ENCODE results near the gene BID. TPM values are rescaled to one million over a fixed set of nuclear protein-coding genes. Genes with fewer than 3 reads are reported as not detected.
"Not testable (repeated sequence)": the region's sequence is repeated elsewhere in the genome, so short reads cannot be mapped to it uniquely, and the experiment has no call there.

Gene BID
- total RNA-seq, 1 experiment from 2014 or later, result 32.5 TPM

DNA sequence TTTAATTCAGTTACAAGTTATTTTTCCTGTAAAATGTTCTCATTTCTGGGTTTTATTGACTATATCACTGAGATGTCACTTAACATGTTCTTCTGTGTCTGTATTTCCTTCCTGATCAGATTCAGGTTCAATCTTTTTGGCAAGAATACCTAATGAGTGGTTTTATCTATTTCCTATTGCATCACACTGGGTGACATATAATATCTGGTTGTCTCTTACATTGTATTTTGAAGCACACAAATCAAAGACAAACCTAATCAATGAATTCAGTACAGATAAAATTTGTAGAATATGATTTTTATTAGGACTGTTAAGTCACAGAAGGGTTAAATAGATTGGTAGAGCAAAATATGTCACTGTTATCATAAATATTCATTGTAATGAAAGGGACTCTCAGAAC lies 75.3 kb downstream of the BID start:
- CTCF ChIA-PET, result no interaction called here
- H3K4me3 Mint-ChIP-seq, result no peak overlapping the region
- peak overlapping the region; percentile 11; the same call in 1 of the 2 replicates for H3K27ac Mint-ChIP-seq
- ATAC-seq, result no peak
- no peaks in the 10 kb centered on the region for H3K27me3 Mint-ChIP-seq (ENCODE audit: low read depth)
- H3K4me1 Mint-ChIP-seq, result peaks cover 26% of the 10 kb centered on the region
- no peak for TF ChIP-seq RORB (CRISPR knock-in tag; IDR thresholded peaks at IDR 0.05)
- TF ChIP-seq IRF2 (CRISPR knock-in tag; IDR thresholded peaks at IDR 0.05; ENCODE audit: borderline replicate concordance, low read depth), result no peak
- TF ChIP-seq TCF7 (CRISPR knock-in tag; IDR thresholded peaks at IDR 0.05; ENCODE audit: low read depth), result no peak
- TF ChIP-seq TEAD4 (CRISPR knock-in tag; IDR thresholded peaks at IDR 0.05), result no peak
- DNase-seq (ENCODE audit: low spot score), result no peak
- peaks cover 4% of the 10 kb centered on the region for H3K36me3 Mint-ChIP-seq
- H3K9me3 Mint-ChIP-seq, result no peaks in the 10 kb centered on the region
- POLR2A ChIA-PET, result no interaction called here

DNA sequence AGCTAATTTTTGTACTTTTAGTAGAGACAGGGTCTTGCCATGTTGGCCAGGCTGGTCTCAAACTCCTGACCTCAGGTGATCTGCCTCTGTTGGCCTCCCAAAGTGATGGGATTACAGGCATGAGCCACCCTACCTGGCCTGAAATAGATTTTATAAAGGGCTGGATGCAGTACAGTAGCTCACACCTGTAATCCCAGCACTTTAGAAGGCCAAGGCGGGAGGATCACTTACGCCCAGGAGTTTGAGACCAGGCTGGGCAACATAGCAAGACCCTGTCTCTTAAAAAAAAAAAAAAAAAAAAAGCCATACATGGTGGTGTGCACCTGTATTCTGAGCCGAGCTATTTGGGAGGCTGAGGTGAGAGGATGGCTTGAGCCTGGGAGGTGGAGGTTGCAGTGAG lies 76.0 kb downstream of the BID start:
- POLR2A ChIA-PET, result interaction anchor here (0.7 kb wide), 1 partner anchor 127 kb away, joined by 8 read pairs; no protein-coding TSS in a partner anchor
- peaks cover 26% of the 10 kb centered on the region for H3K4me1 Mint-ChIP-seq
- not testable (repeated sequence) for H3K4me3 Mint-ChIP-seq; H3K27me3 Mint-ChIP-seq (ENCODE audit: low read depth); DNase-seq (ENCODE audit: low spot score); H3K27ac Mint-ChIP-seq; ATAC-seq; H3K9me3 Mint-ChIP-seq; H3K36me3 Mint-ChIP-seq
- TF ChIP-seq ZNF121 (CRISPR knock-in tag; IDR thresholded peaks at IDR 0.05), result peak; percentile 67; the same call in 1 of the 2 replicates
- CTCF ChIA-PET, result interaction anchor here (0.7 kb wide), 1 partner anchor 44 kb away, joined by 5 read pairs; no protein-coding TSS in a partner anchor

- DNase-seq (ENCODE audit: low spot score); H3K27me3 Mint-ChIP-seq (ENCODE audit: low read depth); CTCF ChIA-PET; H3K27ac Mint-ChIP-seq; H3K9me3 Mint-ChIP-seq; ATAC-seq; H3K36me3 Mint-ChIP-seq; H3K4me3 Mint-ChIP-seq; POLR2A ChIA-PET: not testable (repeated sequence)
- H3K4me1 Mint-ChIP-seq, result peaks cover 26% of the 10 kb centered on the region
These were observed 77.1 kb downstream of the BID start for GRCh38 chr22:17697196-17697595.

- ATAC-seq, result no peak
- H3K27ac Mint-ChIP-seq, result no peak overlapping the region
- POLR2A ChIA-PET, result no interaction called here
- peaks cover 20% of the 10 kb centered on the region for H3K4me1 Mint-ChIP-seq
- H3K27me3 Mint-ChIP-seq (ENCODE audit: low read depth), result no peaks in the 10 kb centered on the region
- no peak overlapping the region for H3K4me3 Mint-ChIP-seq
- no peaks in the 10 kb centered on the region; the same call in 1 of the 2 replicates for H3K36me3 Mint-ChIP-seq
- H3K9me3 Mint-ChIP-seq, result no peaks in the 10 kb centered on the region
- no peak for DNase-seq (ENCODE audit: low spot score)
- CTCF ChIA-PET, result no interaction called here
- TF ChIP-seq, protein P1, sequence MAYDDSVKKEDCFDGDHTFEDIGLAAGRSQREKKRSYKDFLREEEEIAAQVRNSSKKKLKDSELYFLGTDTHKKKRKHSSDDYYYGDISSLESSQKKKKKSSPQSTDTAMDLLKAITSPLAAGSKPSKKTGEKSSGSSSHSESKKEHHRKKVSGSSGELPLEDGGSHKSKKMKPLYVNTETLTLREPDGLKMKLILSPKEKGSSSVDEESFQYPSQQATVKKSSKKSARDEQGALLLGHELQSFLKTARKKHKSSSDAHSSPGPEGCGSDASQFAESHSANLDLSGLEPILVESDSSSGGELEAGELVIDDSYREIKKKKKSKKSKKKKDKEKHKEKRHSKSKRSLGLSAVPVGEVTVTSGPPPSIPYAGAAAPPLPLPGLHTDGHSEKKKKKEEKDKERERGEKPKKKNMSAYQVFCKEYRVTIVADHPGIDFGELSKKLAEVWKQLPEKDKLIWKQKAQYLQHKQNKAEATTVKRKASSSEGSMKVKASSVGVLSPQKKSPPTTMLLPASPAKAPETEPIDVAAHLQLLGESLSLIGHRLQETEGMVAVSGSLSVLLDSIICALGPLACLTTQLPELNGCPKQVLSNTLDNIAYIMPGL (CRISPR knock-in tag; IDR thresholded peaks at IDR 0.05), result no peak
- TF ChIP-seq ELF4 (CRISPR knock-in tag; IDR thresholded peaks at IDR 0.05; ENCODE audit: low read depth) (no peak), ZNF281 (CRISPR knock-in tag; IDR thresholded peaks at IDR 0.05) (no peak), ZNF416 (CRISPR knock-in tag; IDR thresholded peaks at IDR 0.05) (no peak), ETV6 (CRISPR knock-in tag; IDR thresholded peaks at IDR 0.05) (no peak), SOX15 (CRISPR knock-in tag; IDR thresholded peaks at IDR 0.05) (no peak), FOXP1 (CRISPR knock-in tag; IDR thresholded peaks at IDR 0.05; ENCODE audit: borderline replicate concordance) (no peak), ATF1 (CRISPR knock-in tag; IDR thresholded peaks at IDR 0.05) (no peak), ZNF671 (CRISPR knock-in tag; IDR thresholded peaks at IDR 0.05) (no peak), IRF2 (CRISPR knock-in tag; IDR thresholded peaks at IDR 0.05; ENCODE audit: borderline replicate concordance, low read depth) (no peak), NR2C2 (CRISPR knock-in tag; IDR thresholded peaks at IDR 0.05) (no peak), KAT7 (CRISPR knock-in tag; IDR thresholded peaks at IDR 0.05; ENCODE audit: borderline replicate concordance) (no peak), CBFB (CRISPR knock-in tag; IDR thresholded peaks at IDR 0.05; ENCODE audit: low read depth) (no peak), ZSCAN18 (CRISPR knock-in tag; IDR thresholded peaks at IDR 0.05) (no peak), GTF2I (CRISPR knock-in tag; conservative IDR thresholded peaks at IDR 0.05) (no peak)
- TF ChIP-seq, protein P2, sequence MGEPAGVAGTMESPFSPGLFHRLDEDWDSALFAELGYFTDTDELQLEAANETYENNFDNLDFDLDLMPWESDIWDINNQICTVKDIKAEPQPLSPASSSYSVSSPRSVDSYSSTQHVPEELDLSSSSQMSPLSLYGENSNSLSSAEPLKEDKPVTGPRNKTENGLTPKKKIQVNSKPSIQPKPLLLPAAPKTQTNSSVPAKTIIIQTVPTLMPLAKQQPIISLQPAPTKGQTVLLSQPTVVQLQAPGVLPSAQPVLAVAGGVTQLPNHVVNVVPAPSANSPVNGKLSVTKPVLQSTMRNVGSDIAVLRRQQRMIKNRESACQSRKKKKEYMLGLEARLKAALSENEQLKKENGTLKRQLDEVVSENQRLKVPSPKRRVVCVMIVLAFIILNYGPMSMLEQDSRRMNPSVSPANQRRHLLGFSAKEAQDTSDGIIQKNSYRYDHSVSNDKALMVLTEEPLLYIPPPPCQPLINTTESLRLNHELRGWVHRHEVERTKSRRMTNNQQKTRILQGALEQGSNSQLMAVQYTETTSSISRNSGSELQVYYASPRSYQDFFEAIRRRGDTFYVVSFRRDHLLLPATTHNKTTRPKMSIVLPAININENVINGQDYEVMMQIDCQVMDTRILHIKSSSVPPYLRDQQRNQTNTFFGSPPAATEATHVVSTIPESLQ (CRISPR knock-in tag; IDR thresholded peaks at IDR 0.05), result no peak
- TF ChIP-seq, protein P3, sequence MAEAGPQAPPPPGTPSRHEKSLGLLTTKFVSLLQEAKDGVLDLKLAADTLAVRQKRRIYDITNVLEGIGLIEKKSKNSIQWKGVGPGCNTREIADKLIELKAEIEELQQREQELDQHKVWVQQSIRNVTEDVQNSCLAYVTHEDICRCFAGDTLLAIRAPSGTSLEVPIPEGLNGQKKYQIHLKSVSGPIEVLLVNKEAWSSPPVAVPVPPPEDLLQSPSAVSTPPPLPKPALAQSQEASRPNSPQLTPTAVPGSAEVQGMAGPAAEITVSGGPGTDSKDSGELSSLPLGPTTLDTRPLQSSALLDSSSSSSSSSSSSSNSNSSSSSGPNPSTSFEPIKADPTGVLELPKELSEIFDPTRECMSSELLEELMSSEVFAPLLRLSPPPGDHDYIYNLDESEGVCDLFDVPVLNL (CRISPR knock-in tag; IDR thresholded peaks at IDR 0.05; ENCODE audit: borderline replicate concordance, low read depth), result no peak
These were observed 78.3 kb downstream of the BID start for GRCh38 chr22:17695986-17696385.

Measured in WTC11 (cell line).